Kidney (tissue), 14 donors: ENCODE data around the gene CAP2. TPM values are rescaled to one million over a fixed set of nuclear protein-coding genes. Genes with fewer than 3 reads are reported as not detected.

Experiments
- DNase-seq, 5 donors: peaks; one replicate each; pipeline ENCODE4 v3.0.0-alpha.2; 2013 to 2020
- FAIRE-seq: peaks from 2 replicates; lab custom pipeline; 2012; peaks lifted over from hg19 to GRCh38; lab: Jason Lieb, UNC
- H3K27ac ChIP-seq, 2 donors: one replicate each; pipeline ENCODE4 v1.7.0; 2013; ENCODE audit warnings: low read depth in 2 of 2, low read length in 2 of 2, inconsistent platforms in 1 of 2
- H3K27me3 ChIP-seq: one replicate; pipeline ENCODE4 v1.7.1; 2013; ENCODE audit warnings: low read length, inconsistent platforms; ENCODE audit not compliant: control insufficient read depth, insufficient read depth
- H3K36me3 ChIP-seq, 3 donors: one replicate each; pipeline versions ENCODE4 v1.7.0 to v1.7.1; 2013; ENCODE audit warnings: low read length in 3 of 3, control low read depth in 1 of 3, inconsistent platforms in 1 of 3; ENCODE audit not compliant: insufficient read depth in 3 of 3, control insufficient read depth in 2 of 3
- H3K4me1 ChIP-seq, 3 donors: one replicate each; pipeline versions ENCODE4 v1.7.0 to v1.7.1; 2013; ENCODE audit warnings: low read length in 3 of 3, inconsistent platforms in 1 of 3, low read depth in 1 of 3; ENCODE audit not compliant: control insufficient read depth in 2 of 3, insufficient read depth in 2 of 3
- H3K4me3 ChIP-seq, 3 donors: one replicate each; pipeline versions ENCODE4 v1.7.0 to v1.8.1; 2013; ENCODE audit warnings: low read length in 3 of 3, control low read depth in 1 of 3, inconsistent platforms in 1 of 3
- H3K9ac ChIP-seq, 3 donors: one replicate each; pipeline versions ENCODE4 v1.7.0 to v1.7.1; 2013; ENCODE audit warnings: low read length in 3 of 3, control low read depth in 1 of 3, inconsistent platforms in 1 of 3
- H3K9me3 ChIP-seq, 3 donors: one replicate each; pipeline versions ENCODE4 v1.7.0 to v1.7.1; 2013; ENCODE audit warnings: low read length in 3 of 3, control low read depth in 1 of 3, inconsistent platforms in 1 of 3; ENCODE audit not compliant: control insufficient read depth in 2 of 3, insufficient read depth in 1 of 3
- intact Hi-C: fragments of 100-400 bp; cut with DNase I; formaldehyde crosslinking; loops from one replicate; pipeline ENCODE4 v1.11.1; 2022
- polyA plus RNA-seq: library from polyadenylated mRNA; stranded (reverse); fragments of 350-450 nt; fragmentation: Illumina TruSeq; extraction: RNeasy Lipid Tissue Mini Kit (QIAGEN cat#74804); gene quantifications from one replicate; pipeline ENCODE4 v1.2.3, GENCODE V29; 2014; ENCODE audit warnings: low read depth, low replicate concordance; ENCODE audit not compliant: insufficient read depth
- total RNA-seq: library from RNA; stranded (reverse); fragmentation: NEBNext Ultra II Directional; extraction: Animal tissue kit (Norgen Biotek cat#: 25700); gene quantifications from one replicate; pipeline ENCODE4 v1.2.1, GENCODE V29; 2021
- TF ChIP-seq, protein P1 (sequence below): IDR thresholded peaks from 3 replicates; pipeline ENCODE4 v1.5.1; 2012; ENCODE audit warnings: mild to moderate bottlenecking, moderate library complexity, borderline replicate concordance; ENCODE audit not compliant: insufficient read depth; ENCODE audit errors: extremely low read depth
- donor health status: control.
- donor health status: control.
- donor health status: control.
- donor health status: control.
- donor health status: control.
- donor health status: DM: yes; HTN: yes; CAD: no.
- donor health status: Normal renal cell carcinoma (clear cell type).

Gene CAP2
- total and polyA plus RNA-seq, 2 donors from 2014 or later, result 9.8 to 15.7 TPM

DNA sequence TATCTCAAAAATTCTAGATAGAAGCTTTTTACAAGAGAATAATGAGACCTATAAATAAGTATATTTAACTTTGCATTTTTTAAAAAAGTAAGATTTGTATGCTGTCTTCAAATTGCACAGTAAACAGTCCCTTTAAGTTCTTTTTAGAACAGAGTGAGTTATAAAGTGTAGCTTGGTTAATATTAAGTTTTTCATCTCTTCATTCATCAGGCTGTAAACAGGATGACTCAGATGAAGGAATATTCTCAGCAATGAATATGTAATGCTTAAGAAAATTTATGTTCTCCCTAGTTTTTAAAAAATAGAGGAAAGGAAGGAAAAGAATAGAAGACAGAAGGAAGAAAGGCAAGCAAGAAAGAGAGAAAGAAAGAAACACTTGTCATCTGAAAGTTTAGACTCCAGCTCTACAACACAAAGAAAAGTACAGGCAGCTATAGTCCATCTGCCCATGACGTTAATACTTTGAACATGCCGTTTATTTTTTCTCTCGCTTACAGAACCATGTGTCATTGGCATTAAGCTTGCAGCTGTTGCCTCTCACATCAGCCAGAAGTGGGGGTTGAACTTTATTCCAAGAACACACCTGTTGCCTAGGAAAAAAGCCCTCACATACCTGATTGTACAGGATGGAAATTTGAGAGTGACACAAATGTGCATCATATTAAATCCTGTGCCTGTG is 36.1 kb downstream of the CAP2 start:
- no peaks in the 10 kb centered on the region for H3K4me1 ChIP-seq
- no peaks in the 10 kb centered on the region for H3K27me3 ChIP-seq
- intact Hi-C loops, result no loop called here
- no peaks in the 10 kb centered on the region for H3K9me3 ChIP-seq
- TF ChIP-seq, protein P1, sequence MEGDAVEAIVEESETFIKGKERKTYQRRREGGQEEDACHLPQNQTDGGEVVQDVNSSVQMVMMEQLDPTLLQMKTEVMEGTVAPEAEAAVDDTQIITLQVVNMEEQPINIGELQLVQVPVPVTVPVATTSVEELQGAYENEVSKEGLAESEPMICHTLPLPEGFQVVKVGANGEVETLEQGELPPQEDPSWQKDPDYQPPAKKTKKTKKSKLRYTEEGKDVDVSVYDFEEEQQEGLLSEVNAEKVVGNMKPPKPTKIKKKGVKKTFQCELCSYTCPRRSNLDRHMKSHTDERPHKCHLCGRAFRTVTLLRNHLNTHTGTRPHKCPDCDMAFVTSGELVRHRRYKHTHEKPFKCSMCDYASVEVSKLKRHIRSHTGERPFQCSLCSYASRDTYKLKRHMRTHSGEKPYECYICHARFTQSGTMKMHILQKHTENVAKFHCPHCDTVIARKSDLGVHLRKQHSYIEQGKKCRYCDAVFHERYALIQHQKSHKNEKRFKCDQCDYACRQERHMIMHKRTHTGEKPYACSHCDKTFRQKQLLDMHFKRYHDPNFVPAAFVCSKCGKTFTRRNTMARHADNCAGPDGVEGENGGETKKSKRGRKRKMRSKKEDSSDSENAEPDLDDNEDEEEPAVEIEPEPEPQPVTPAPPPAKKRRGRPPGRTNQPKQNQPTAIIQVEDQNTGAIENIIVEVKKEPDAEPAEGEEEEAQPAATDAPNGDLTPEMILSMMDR, result no peak
- peaks cover 0 to 8% (median 0%) of the 10 kb centered on the region in 3 donors for H3K36me3 ChIP-seq
- H3K9ac ChIP-seq, result no peak overlapping the region
- DNase-seq (peak in 1 of 5 donors; percentile 44), FAIRE-seq (no peak)
- no peak overlapping the region for H3K27ac ChIP-seq
- no peak overlapping the region for H3K4me3 ChIP-seq

DNA sequence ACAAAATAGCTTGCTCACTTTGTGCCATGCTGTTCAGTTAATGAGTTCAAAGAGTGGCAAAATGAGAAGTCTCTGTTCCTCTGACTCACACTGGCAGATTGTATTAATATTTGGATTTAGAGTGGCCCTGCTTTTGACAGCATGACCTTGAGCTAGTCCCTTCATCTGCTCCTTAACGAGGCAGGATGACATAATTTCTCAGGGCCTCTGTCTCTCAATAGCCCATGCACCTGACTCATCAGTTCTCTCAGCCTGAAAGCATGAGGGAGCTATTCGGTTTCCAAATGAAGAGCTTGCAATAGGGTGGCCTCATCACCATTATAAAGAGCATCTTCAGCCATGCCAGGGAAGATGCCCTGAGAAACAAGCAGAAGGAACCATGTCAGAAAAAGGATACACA is 38.2 kb downstream of the CAP2 start:
- Histone ChIP-seq H3K27me3 (no peaks in the 10 kb centered on the region), H3K27ac (no peak overlapping the region)

DNA sequence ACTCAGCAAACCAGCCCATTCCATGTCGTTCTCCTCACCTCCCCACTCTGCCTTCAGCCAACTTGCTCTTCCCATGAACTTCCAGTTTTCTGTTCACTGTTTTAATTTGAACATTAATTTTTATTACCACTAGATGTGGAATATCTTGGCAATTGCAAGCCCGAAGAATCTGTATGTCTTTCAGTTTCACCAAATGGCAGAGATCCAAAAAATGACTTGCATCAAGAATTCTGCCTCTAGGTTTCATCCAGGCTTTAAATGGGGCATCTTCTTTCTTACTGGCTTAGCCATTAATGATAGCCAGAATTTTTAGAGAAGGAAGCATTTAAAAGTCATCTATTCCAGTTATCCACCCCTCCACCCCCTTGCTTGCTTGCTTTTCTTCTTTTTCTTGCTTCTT is 39.0 kb downstream of the CAP2 start:
- no peak overlapping the region for H3K9ac ChIP-seq
- peaks cover 0 to 4% (median 0%) of the 10 kb centered on the region in 3 donors for H3K36me3 ChIP-seq
- H3K4me3 ChIP-seq, result no peak overlapping the region
- H3K9me3 ChIP-seq, result no peaks in the 10 kb centered on the region
- no peak for DNase-seq
- intact Hi-C loops, result no loop called here
- no peak overlapping the region for H3K27ac ChIP-seq
- H3K27me3 ChIP-seq, result no peaks in the 10 kb centered on the region
- TF ChIP-seq, protein P1, result no peak
- no peaks in the 10 kb centered on the region for H3K4me1 ChIP-seq
- FAIRE-seq, result no peak

More for the DNA sequence above, 38.2 kb downstream of the CAP2 start:
- intact Hi-C loops, result no loop called here
- DNase-seq (no peak), FAIRE-seq (no peak)
- no peak overlapping the region for H3K4me3 ChIP-seq
- TF ChIP-seq, protein P1, result no peak
- H3K36me3 ChIP-seq, result peaks cover 0 to 8% (median 0%) of the 10 kb centered on the region in 3 donors
- H3K9ac ChIP-seq, result no peak overlapping the region
- no peaks in the 10 kb centered on the region for H3K9me3 ChIP-seq
- no peaks in the 10 kb centered on the region for H3K4me1 ChIP-seq
